Measurements from ENCODE around the gene SIPA1.
A peak's percentile ranks its signal among the peaks of the same experiment; 100 is the strongest.
"Not testable (repeated sequence)": the region's sequence is repeated elsewhere in the genome, so short reads cannot be mapped to it uniquely, and the experiment has no call there.

SIPA1 gene

DNA sequence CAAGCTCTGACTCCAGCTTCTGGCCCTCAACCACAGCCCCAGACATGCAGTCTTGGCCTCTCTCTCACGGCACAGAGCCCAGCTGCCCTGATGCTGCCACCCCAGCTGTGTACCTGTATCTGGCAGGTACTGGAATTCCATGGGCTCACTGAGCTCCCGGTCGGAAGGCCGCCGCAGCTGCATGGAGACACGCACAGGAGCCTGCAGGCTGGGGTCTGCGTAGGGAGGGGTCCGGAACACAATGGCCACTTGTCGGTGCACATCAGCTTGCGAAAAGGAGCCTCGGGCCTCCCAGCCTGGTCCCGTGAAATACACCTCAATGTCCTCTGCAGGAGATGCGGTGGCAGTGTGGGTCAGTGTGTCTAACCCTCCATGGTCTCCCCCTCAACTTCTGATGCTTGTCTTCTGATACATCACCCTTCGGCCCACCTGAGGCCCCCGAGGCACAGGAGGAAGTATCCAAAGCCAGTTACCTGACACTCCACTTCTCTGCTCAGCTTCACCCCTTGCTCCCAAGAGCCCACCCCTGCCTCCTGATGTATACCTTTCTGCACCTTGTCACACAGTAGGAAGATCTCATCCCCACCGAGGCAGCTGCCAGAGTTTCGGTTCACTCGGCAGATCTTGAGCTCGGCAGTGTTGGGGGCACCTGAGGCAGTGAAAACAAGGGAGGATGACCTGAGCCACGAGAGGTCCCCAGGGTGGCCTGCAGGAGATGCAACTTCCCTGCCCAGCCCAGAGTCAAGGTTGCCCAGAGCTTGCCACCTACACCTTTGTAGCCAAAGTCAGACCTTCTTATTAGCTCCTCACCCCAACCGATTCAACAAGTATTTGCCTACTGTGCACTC is 20.5 kb downstream of the SIPA1 start:
- no peak for DNase-seq (ENCODE audit: low read depth)

DNA sequence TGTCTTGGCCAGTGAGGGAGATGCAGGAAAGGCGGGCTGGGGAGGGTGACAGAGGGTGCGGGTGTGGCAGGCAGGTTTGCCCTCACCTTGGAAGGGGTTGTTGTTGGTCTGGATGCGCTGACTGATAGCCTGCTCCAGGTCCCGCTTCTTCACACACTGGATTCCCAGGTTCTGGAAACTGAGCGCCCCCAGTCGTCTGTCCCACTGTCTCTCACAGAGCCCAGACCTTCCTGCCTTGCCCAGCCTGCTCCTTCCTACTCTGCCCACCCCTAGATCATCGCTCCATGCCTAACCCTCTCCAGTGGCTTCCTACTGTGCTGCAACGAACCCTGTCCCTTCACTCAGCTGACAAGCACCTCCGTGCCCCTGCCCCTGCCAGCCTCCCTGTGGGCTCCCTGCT is 22.1 kb downstream of the SIPA1 start:
- DNase-seq (ENCODE audit: low read depth) = no peak

DNA sequence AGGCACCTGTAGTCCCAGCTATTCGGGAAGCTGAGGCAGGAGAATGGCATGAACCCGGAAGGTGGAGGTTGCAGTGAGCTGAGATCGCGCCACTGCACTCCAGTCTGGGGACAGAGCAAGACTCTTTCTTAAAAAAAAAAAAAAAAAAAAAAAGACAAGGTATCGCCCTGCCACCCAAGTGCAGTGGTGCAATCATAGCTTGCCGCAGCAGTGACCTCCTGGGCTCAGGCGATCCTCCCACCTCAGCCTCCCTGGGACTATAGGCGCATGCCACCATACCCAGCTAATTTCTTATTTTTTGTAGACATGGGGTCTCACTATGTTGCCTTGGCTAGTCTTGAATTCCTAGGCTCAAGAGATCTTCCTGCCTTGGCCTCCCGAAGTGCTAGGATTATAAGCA is 23.0 kb downstream of the SIPA1 start:
- not testable (repeated sequence) for DNase-seq (ENCODE audit: low read depth)

DNA sequence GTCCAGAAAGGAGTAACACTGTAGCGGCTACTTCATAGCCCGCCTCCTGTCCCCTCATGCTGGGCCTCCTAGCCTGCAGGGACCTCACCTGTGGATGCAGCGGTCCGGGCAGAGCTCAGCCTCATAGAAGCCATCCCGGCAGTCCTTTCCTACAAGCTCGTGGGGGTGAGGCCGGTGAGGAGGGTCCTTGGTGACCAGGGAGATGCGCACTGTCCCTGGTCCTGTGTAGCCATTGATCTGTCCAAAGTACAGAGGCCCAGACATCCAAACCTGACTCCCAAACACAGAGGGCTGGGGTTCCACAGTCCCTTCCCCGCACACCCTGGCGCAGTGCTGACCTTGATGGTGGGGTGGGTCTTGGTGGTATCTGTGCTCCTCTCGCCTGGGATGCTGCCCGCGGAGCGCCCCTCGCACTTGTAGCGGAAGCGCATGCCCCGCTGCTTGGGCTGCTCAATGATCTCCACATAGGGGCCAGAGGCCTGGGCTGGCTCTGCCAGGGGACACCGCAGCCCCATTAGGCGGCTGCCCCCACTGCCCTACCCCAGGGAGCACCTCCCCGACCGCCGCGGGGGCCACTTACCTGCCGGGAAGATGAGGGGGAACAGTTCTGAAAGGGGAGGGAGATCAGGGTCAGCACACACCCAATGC is 23.8 kb downstream of the SIPA1 start:
- no peak for DNase-seq (ENCODE audit: low read depth)

DNA sequence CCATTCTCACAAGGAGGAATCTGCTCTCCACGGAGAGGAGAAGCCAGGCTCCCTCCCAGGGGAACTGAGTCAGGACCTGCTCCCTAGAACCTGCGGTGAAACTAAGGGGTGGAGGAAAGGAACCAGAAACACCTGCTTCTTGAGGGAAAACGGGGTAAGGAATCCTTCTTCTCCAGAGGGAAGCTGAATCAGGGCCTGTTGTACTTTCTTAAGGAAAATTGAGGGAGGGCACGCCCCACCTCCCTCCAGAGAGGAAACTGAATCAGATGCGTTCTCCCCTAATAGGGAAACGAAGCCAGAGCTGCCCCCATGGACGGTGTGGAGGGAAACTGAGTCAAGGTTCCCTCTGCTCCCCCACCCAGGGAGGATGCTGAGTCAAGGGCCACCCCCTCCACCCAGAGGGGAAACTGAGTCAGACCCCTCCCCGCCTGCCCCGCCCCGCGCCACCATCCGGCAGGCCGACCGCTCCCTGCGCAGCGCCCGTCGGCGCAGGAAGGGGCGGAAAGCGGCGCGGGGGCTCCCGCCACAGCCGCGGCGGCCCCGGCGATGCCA is 24.4 kb downstream of the SIPA1 start:
- no peak for DNase-seq (ENCODE audit: low read depth)

DNA sequence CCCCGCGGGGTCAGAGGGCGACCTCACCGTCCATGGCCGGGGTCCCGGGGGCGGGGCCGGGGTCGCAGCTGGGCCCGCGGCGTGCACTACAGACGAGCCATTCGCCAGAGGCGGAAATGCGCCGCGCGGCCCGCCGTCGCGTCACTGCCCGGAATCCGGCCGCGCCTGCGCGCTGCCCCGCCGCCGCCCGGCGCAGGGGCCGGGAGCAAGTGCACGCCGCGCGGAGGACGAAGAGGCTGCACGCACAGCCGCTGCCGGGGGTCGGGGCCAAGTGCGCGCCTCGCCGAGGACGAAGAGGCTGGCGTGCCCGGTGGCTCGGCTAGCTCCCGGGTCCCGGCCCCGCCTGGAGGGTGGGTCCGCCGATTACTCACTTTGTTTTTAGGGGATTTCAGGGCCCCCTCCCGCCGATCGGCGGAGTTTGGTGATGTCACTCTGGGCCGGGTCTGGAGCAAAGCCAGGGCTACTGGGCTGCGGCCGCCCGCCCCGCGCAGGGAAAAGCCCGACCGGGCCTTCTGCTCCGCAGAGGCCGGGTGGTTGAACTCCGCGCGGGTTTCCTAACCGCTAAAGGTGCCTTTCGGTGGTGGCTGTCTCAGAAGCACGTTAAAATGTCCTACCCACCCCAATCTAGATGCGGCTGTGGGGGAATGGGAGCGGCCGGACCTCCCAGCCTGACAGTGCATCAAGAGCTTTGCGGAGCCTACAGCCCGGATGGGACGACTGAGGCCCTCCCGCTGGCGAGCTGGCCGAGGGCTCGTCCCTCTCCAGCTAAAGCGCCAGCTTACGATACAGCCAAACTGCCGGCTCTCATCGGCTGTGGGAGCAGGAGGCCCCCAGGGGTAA is 25.1 kb downstream of the SIPA1 start, which contains the start of gene RELA:
RELA (minus strand) TSS at position 118 of the 840 bp plus-strand sequence; CDS start at position 34, 84 bp downstream.
- DNase-seq (ENCODE audit: low read depth) = peak; percentile 79

DNA sequence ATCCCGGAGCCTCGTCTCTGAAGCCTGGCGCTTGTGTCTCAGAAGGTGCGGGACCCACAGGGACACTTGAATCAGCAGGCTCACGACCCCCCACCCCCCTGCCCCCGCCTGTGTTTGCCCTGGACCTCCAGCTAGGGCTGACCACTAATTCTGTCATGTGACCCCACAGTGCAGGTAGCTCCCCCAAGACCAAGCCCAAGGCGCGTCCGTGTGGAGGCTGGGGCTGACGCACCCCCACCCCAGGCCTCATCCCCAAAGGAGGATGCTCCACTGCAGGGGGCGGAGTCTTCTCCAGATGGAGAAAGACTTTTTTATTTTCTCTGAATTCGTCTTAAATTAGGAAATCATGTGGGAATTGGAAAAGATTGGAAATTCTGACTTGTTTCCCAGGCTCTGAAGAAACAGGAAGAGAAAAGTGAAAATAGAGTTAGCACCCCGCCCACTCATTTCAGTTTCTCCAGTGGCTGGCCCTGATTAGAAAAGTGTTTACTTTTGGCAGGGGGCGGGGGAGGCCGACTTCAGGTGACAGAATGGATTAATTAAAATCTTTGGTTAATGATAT is 25.8 kb downstream of the SIPA1 start:
- DNase-seq (ENCODE audit: low read depth) = no peak

DNA sequence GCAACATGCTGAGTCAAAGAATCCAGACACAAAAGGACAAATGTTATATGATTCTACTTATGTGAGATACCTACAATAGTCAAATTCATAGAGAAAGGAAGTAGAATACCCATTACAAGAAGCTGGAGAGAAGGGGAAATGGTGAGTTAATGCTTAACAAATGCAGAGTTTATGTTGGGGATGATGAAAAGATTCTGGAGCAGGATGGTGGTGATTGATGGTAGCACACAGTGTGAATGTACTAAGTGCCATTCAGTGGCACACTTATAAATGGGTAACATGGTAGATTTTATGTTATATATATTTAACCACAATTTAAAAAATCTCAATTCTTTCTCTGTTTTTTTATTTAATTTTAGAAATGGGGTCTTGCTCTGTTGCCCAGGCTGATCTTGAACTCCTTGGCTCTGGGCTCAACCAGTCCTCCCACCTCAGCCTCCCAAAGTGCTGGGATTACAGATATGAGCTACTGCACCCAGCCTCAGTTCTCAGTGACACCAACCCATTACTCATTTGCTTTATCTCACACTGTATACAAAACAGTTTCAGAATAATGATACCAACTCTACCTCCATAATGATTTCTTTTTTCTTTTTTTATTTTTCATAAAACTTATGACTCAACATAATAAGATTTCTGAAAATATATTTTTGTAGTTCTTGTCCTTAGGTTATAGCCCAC is 34.4 kb downstream of the SIPA1 start:
- no peak for DNase-seq (ENCODE audit: low read depth)

DNA sequence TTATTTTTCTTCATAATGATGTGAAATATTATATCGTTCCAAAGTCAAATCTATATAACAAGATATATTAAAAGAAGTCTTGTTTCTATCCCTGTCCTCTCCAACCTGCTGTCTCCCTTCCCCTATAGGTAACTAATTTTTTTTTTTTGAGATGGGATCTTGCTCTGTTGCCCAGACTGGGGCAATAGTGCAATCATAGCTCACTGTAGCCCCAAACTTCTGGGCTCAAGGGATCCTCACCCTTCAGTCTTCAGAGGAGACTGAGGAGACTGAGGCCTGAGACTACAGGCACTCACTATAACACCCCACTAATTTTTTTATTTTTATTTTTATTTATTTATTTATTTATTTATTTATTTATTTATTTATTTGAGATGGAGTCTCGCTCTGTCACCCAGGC is 35.1 kb downstream of the SIPA1 start:
- DNase-seq (ENCODE audit: low read depth) = no peak

DNA sequence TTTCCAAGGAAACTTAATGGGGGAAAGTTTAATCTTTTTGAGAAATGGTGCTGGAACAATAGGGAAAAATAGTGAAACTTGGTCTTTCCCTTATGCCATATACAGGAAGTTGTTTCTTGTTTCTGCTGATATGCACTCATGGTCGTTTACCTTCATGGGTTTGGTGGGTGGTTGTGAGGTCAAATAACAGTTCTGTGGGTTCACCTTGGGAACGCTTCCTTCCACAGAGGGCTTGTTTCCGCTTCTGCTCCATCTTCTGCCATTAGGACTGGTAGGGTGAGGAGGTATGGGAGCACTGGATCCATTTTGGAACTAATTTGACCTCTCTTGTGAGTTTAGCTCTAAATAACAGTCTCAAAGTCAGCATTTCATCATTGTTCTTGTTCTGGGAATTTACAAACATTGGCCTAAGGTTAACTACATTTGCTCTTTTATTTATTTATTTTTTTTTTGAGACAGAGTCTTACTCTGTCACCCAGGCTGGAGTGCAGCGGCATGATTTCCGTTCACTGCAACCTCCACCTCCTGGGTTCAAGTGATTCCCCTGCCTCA is 42.4 kb downstream of the SIPA1 start:
- DNase-seq (ENCODE audit: low read depth) = no peak

DNA sequence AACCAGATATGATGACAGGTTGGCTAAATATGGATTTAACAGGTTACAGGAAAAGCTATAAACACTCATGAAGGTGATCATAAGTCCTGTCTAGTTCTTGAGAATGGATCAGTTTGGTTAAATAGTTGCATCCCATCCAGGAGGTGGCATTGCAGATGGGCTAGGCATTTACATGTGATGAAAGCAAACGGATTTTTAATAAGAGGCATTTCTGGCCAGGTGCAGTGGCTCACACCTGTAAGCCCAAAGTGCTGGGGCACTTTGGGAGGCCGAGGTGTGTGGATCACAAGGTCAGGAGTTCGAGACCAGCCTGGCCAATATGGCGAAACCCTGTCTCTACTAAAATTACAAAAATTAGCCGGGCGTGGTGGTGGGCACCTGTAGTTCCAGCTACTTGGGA is 45.6 kb downstream of the SIPA1 start:
- not testable (repeated sequence) for DNase-seq (ENCODE audit: low read depth)

DNA sequence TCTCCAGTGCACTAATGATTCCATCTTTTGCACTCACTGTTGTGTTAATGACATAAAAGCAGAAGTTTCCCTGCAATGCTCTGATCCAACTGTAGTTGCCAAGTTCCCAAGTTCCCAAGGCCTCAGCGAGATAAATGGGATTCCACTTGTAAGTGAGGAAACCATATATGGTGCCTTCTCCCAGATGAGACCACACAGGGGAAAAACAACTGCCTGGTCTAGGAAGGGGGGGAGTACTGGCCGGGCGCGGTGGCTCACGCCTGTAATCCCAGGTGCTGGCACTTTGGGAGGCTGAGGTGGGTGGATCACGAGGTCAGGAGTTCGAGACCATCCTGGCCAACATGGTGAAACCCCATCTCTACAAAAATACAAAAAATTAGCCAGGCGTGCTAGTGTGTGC is 48.1 kb downstream of the SIPA1 start:
- no peak for DNase-seq (ENCODE audit: low read depth)

DNA sequence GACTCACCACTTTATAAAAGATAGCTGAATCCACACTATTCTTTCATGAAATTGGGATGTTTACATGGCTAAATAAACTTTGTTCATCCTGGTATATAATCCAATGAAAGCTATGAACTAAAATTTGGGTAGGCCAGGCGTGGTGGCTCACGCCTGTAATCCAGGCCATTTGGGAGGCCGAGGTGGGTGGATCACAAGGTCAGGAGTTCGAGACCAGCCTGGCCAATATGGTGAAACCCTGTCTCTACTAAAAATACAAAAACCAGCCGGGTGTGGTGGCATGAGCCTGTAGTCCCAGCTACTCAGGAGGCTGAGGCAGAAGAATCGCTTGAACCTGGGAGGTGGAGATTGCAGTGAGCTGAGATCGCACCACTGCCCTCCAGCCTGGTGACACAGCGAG is 53.9 kb downstream of the SIPA1 start:
- DNase-seq (ENCODE audit: low read depth) = not testable (repeated sequence)

DNA sequence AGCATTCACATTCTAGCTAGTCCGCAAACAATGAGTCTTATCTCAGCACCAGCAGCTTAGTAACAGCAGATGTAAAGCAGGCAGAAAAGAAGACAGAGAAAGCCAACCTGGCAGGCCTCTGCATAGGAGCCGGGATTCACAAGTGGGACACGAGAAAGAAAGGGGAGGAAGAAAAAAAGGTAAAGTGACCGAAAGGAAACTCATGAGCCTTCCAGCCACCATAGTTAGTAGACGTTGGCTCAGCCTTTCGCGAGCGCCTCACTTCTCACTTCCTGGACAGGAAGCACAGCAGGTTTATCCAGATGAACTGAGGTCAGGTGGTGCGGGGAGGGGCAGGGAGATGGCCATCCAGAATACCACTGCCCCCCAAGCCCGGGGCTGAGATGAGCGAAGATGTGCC is 54.5 kb downstream of the SIPA1 start:
- no peak for DNase-seq (ENCODE audit: low read depth)

DNA sequence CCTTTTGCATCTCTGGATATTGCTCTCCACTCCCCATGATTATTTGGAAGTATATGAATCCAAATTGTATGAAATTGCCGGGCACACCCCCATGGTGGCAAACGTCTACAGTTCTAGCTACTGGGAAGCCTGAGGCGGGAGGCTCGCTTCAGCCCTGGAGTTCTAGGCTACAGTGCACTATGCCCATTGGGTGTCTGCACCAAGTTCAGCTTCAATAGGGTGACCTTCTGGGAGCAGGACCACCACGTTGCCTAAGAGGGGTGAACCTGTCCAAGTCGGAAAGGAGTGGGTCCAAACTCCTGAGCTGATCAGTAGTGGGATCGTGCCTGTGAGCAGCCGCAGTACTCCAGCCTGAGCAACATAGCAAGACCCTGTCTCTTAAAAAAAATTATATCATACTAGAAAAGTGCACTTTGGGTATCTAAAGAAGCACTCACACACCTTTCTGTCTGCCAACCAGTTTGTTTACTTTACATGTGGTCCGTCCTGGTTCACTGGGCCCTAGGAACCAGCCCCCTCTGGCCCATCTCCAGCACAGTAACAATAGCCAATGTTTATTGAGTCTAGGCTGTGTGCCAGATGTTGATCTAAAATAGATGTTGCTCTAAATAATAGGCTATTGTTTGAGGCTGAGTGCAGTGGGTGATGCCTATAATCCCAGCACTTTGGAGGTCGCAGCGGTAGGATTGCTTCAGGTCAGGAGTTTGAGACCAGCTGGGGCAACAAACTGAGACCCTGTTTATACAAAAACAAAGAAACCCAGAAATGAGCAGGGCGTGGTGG is 57.7 kb downstream of the SIPA1 start:
- no peak for DNase-seq (ENCODE audit: low read depth)

DNA sequence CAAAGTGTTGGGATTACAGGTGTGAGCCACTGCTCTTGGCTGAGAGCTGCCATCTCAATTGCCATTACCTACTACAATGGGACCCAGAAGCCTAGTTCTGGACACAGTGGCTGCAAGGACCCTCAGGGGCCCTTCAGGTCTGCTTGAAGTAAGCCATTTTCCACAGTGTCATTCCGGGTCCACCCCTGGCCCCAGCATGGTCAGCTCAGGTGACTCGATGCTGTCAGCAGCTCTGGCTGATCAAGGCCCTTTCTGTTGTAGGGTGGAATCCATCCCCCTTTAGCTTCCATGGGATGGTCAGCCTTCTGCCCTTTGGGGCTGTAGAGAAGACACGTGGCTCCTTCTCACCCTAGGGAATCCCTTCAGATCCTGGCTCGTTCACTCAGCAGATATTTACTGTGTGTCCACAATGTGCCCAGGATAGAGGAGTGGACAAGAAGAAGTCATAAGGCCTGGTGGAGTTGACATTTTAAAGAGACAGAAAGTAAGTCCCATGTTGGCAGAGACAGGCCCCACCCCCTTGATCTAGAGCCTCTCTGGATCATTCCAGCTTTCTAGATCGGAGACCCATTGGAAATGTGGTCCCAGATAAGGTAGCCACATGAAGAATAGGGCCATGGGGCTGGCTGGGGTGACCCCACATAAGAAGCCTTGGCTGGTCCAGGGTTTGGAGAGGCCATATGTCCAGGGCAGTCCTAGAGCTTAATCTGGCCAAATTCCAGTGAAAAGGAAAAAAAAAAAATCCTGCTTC is 59.1 kb downstream of the SIPA1 start:
- no peak for DNase-seq (ENCODE audit: low read depth)

DNA sequence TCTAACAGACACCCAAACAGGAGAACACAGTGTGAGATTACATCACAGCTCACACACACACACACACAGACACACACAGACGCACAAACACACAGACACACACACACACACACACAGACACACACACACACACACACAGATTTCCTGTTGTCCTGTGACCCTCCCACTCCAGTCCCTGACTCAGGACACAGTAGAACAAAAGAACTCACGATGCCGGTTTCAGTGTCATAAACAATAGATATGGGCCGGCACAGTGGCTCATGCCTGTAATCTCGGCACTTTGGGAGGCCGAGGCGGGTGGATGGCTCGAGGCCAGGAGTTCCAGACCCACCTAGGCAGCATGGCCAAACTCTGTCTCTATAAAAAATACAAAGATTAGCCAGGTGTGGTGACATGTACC is 60.3 kb downstream of the SIPA1 start:
- no peak for DNase-seq (ENCODE audit: low read depth)

DNA sequence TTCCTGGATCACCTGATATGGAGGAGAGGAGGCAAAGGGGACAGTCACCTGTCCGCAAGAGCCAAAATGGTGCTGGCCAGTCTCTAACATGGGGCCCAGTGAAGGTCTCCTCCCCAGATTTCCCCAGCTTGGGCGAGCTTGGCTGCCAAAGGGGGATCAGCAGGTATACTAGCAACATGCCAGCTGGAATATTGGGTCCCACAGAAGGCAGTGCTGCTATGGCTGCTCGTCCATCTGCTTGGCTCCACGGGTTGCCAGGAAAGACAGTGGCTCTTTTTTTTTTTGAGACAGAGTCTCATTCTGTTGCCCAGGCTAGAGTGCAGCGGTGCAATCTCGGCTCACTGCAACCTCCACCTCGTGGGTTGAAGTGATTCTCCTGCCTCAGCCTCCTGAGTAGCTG is 61.4 kb downstream of the SIPA1 start:
- no peak for DNase-seq (ENCODE audit: low read depth)

DNA sequence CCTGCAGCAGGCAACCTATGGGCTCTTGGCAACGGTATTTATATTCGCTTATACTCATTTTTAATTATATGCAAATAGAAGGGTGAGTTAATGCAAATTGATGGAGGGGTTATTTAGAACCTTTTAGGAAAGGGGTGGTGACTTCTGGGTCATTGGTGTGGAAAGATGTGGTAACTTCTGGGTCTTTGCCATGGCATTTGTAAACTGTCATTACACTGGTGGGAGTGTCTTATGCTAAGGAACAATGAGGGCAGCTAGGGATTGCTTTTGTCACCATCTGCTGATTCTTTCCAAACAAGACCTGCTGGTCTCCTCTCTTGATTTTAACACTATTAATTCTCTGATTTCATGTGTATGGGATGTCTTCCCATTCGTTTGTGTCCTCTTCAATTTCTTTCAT is 62.5 kb downstream of the SIPA1 start:
- DNase-seq (ENCODE audit: low read depth) = no peak
